ENCODE data around the gene EPHA4.

DNA sequence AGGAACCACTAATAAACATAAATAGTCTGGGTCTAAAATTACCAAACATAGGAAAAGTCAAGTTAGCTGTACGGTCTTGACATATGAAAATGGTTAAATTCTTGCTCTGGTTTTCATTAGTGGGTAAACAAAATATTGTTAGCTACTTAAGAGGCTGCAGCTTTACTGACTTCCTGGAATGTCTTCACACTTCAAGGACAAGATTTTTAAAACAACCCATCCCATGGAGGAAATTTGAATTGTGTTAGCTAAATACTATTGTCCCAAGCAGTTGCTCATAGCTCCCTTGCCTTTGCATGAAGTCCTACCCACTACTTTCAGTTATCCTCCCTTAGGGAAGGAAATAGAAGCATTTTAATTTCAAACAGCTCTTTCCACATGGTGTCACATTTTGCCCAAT is 128.5 kb downstream of the EPHA4 start:
- no peak for TF ChIP-seq POLR2A (IDR thresholded peaks at IDR 0.05)
- TF ChIP-seq CTCF (IDR thresholded peaks at IDR 0.05) = no peak

All from vagina (tissue), 2 donors.